Prostate gland (tissue), 2 donors: ENCODE measurements around the gene NGRN. TPM values are rescaled to one million over a fixed set of nuclear protein-coding genes. Genes with fewer than 3 reads are reported as not detected.

Experiments
- DNase-seq: peaks from one replicate; pipeline ENCODE4 v3.0.0-alpha.2; 2019; ENCODE audit warnings: low spot score
- H3K27ac ChIP-seq, 2 donors: fragments of 200-600 bp; sonication (generic); 2 replicates each; pipeline ENCODE4 v1.5.1; 2017 to 2019
- H3K27me3 ChIP-seq: fragments of 200-600 bp; sonication (generic); replicated peaks from 2 replicates; pipeline ENCODE4 v1.5.1; 2019; ENCODE audit not compliant: insufficient read depth
- H3K36me3 ChIP-seq, 2 donors: fragments of 200-600 bp; sonication (generic); 1 replicate in 1 of 2; 2 replicates in 1 of 2; pipeline versions ENCODE4 v1.5.1 to v1.8.1; 2017 to 2019
- H3K4me1 ChIP-seq: fragments of 200-600 bp; sonication (generic); replicated peaks from 2 replicates; pipeline ENCODE4 v1.5.1; 2019
- H3K4me3 ChIP-seq, 2 donors: fragments of 200-600 bp; sonication (generic); 2 replicates each; pipeline ENCODE4 v1.5.1; 2017 to 2019
- H3K9me3 ChIP-seq: fragments of 200-600 bp; sonication (generic); 2 replicates; pipeline ENCODE4 v1.5.1; 2017
- CTCF ChIP-seq, 4 experiments: fragments of 200-600 bp in 2 of 4; fragments of 450-650 bp in 2 of 4; sonication (generic) in 2 of 4; IDR thresholded peaks; 1 replicate in 3 of 4; 2 replicates in 1 of 4; pipeline ENCODE4 v1.5.1; 2016 to 2019; ENCODE audit warnings: antibody characterized with exemption in 4 of 4, mild to moderate bottlenecking in 2 of 4, moderate library complexity in 2 of 4
- POLR2A ChIP-seq: fragments of 450-650 bp; IDR thresholded peaks from one replicate; pipeline ENCODE4 v1.6.1; 2016; ENCODE audit warnings: antibody characterized with exemption, mild to moderate bottlenecking
- POLR2AphosphoS5 ChIP-seq: sonication (generic); formaldehyde crosslinking; IDR thresholded peaks from one replicate; pipeline ENCODE4 v1.6.1; 2017; ENCODE audit warnings: antibody characterized with exemption
- WGBS: methylation state at CpG from one replicate; pipeline ENCODE4 v1.1.5; 2018; 5-methylcytosine and 5-hydroxymethylcytosine counted together
- intact Hi-C: fragments of 100-400 bp; cut with DNase I; formaldehyde crosslinking; loops from one replicate; pipeline ENCODE4 v1.14.2; 2022
- total RNA-seq, 2 donors: library from RNA; depleted of rRNA; stranded (reverse); fragments of >200 nt; gene quantifications; one replicate each; pipeline ENCODE4 v1.1.0, GENCODE V29; 2016

Gene NGRN
- 100 to 1,000 TPM; 102 to 108 TPM for total RNA-seq

- H3K9me3 ChIP-seq, result no peaks in the 10 kb centered on the region
- under 1% methylated on average over 58 of the region's 59 CpGs for WGBS
- intact Hi-C loops, result no loop called here
- H3K27ac ChIP-seq, result peak within 1 kb of the TSS; percentile 93 to 98
- peaks cover 13% of the 10 kb centered on the region for H3K4me1 ChIP-seq
- H3K27me3 ChIP-seq, result no peaks in the 10 kb centered on the region
- DNase-seq, result peak; percentile 95
- peaks cover 0 to 1% of the 10 kb centered on the region in 2 donors for H3K36me3 ChIP-seq
- peak; percentile 96 for TF ChIP-seq POLR2AphosphoS5
- peak in 2 of 4 experiments; percentile 5 to 10 for TF ChIP-seq CTCF (IDR thresholded peaks at IDR 0.05)
- peak; percentile 91 for TF ChIP-seq POLR2A
- peak within 1 kb of the TSS; percentile 65 to 82 for H3K4me3 ChIP-seq
Observed at GRCh38 chr15:90265271-90266060, at the start of gene NGRN. Gene NGRN, plus strand, starts transcription at chr15:90265672. Its CDS starts 41 bp downstream, at chr15:90265713.

GRCh38 chr15:90217671-90218394, 47.6 kb upstream of the NGRN start:
- intact Hi-C loops, result loop anchor here (10.0 kb wide), 2 partner anchors 213 to 313 kb away; partner anchors contain the start of gene ZNF710

GRCh38 chr15:90219421-90220141, 45.9 kb upstream of the NGRN start:
- peaks cover 2% of the 10 kb centered on the region for H3K4me1 ChIP-seq
- H3K9me3 ChIP-seq, result no peaks in the 10 kb centered on the region
- intact Hi-C loops, result loop anchor here (10.0 kb wide), 2 partner anchors 215 to 315 kb away; partner anchors contain the start of gene ZNF710
- H3K4me3 ChIP-seq, result no peak overlapping the region
- TF ChIP-seq CTCF (IDR thresholded peaks at IDR 0.05), result peak; percentile 24 to 69 (median 62)
- no peak for TF ChIP-seq POLR2AphosphoS5
- TF ChIP-seq POLR2A, result no peak
- 63% methylated on average over 17 of the region's 17 CpGs for WGBS
- peaks cover 5 to 13% of the 10 kb centered on the region in 2 donors for H3K36me3 ChIP-seq
- H3K27ac ChIP-seq, result peak overlapping the region in 1 of 2 donors; percentile 29
- no peaks in the 10 kb centered on the region for H3K27me3 ChIP-seq
- DNase-seq, result no peak

More at GRCh38 chr15:90217671-90218394, 47.6 kb upstream of the NGRN start:
- Histone ChIP-seq H3K27ac (peak overlapping the region in 1 of 2 donors; percentile 29), H3K4me1 (peaks cover 6% of the 10 kb centered on the region), H3K9me3 (no peaks in the 10 kb centered on the region), H3K36me3 (no peaks in the 10 kb centered on the region), H3K27me3 (no peaks in the 10 kb centered on the region), H3K4me3 (no peak overlapping the region)
- no peak for DNase-seq
- TF ChIP-seq CTCF (IDR thresholded peaks at IDR 0.05) (no peak), POLR2AphosphoS5 (no peak), POLR2A (no peak)
- 88% methylated on average over 9 of the region's 9 CpGs for WGBS

GRCh38 chr15:90221246-90221900, 44.1 kb upstream of the NGRN start:
- Histone ChIP-seq H3K4me1 (peaks cover 2% of the 10 kb centered on the region), H3K4me3 (no peak overlapping the region), H3K27ac (peak overlapping the region; percentile 75 to 76), H3K36me3 (peaks cover 11 to 24% of the 10 kb centered on the region in 2 donors), H3K27me3 (no peaks in the 10 kb centered on the region), H3K9me3 (no peaks in the 10 kb centered on the region)
- DNase-seq, result peak; percentile 71
- WGBS, result 44% methylated on average over 14 of the region's 14 CpGs
- intact Hi-C loops, result no loop called here
- TF ChIP-seq CTCF (IDR thresholded peaks at IDR 0.05), result peak; percentile 35 to 86 (median 70)
- TF ChIP-seq POLR2A, result no peak
- peak; percentile 63 for TF ChIP-seq POLR2AphosphoS5
